ENCODE data around the gene VPS33B.
"Not testable (repeated sequence)": the region's sequence is repeated elsewhere in the genome, so short reads cannot be mapped to it uniquely, and the experiment has no call there.

VPS33B gene

DNA sequence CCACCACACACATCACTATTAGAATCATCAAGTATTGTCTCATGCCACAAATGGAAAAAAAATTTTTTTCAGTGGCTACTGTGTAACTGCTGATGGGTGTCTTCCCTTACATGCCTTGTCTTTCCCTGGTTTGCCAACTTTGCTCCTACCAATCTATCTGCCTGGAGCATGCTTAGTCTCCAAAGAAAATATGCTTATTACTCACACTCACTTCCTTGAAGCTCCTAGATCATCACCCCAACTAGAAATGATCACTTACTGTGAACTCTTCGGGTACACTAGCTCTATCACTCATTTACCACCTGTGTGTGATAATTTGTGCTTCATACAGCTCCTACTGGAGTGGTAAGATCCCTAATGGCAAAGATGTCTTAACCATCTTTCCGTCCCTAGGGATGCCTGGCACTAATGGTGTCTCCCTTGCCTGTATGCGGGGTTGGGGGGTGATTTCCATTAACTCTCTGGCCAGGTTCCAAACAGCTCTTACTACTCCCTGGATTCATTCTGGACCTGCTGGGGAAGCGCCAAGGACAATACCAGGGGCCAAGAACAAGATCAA lies 799 bp downstream of the VPS33B start:
- no peaks in the 10 kb centered on the region for H3K9me3 ChIP-seq (ENCODE audit: insufficient read depth, low read length)
- H2AFZ ChIP-seq (ENCODE audit: low read depth, low read length, severe bottlenecking), result peak overlapping the region; percentile 99
- H3K27ac ChIP-seq (ENCODE audit: low read depth, low read length), result no peak overlapping the region
- H3F3A ChIP-seq (ENCODE audit: insufficient read depth), result peaks cover 2% of the 10 kb centered on the region; the same call in 1 of the 2 replicates
- no peaks in the 10 kb centered on the region for H3K9me2 ChIP-seq (replicated peaks; ENCODE audit: insufficient read depth, low read length)
- H4K20me1 ChIP-seq (ENCODE audit: low read depth, low read length), result no peaks in the 10 kb centered on the region
- H3K9ac ChIP-seq (ENCODE audit: low read length), result peak overlapping the region; percentile 78
- no peaks in the 10 kb centered on the region for H3K27me3 ChIP-seq (ENCODE audit: low read length)
- TF ChIP-seq, protein P1, sequence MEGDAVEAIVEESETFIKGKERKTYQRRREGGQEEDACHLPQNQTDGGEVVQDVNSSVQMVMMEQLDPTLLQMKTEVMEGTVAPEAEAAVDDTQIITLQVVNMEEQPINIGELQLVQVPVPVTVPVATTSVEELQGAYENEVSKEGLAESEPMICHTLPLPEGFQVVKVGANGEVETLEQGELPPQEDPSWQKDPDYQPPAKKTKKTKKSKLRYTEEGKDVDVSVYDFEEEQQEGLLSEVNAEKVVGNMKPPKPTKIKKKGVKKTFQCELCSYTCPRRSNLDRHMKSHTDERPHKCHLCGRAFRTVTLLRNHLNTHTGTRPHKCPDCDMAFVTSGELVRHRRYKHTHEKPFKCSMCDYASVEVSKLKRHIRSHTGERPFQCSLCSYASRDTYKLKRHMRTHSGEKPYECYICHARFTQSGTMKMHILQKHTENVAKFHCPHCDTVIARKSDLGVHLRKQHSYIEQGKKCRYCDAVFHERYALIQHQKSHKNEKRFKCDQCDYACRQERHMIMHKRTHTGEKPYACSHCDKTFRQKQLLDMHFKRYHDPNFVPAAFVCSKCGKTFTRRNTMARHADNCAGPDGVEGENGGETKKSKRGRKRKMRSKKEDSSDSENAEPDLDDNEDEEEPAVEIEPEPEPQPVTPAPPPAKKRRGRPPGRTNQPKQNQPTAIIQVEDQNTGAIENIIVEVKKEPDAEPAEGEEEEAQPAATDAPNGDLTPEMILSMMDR (IDR thresholded peaks at IDR 0.05; ENCODE audit: insufficient read depth, low read length, poor library complexity, severe bottlenecking), result no peak
- TF ChIP-seq EZH2phosphoT487 (conservative IDR thresholded peaks at IDR 0.05; ENCODE audit: low read length), result no peak
- peak overlapping the region; percentile 83 for H3K4me3 ChIP-seq (ENCODE audit: insufficient read depth, low read length, poor library complexity, severe bottlenecking)
- H3K36me3 ChIP-seq (ENCODE audit: low read length), result no peaks in the 10 kb centered on the region
- H3K4me2 ChIP-seq (ENCODE audit: low read depth, low read length, poor library complexity, severe bottlenecking), result peak overlapping the region; percentile 98
- peaks cover 11% of the 10 kb centered on the region; the same call in 1 of the 2 replicates for H3K79me2 ChIP-seq (ENCODE audit: insufficient read depth, low read length)

DNA sequence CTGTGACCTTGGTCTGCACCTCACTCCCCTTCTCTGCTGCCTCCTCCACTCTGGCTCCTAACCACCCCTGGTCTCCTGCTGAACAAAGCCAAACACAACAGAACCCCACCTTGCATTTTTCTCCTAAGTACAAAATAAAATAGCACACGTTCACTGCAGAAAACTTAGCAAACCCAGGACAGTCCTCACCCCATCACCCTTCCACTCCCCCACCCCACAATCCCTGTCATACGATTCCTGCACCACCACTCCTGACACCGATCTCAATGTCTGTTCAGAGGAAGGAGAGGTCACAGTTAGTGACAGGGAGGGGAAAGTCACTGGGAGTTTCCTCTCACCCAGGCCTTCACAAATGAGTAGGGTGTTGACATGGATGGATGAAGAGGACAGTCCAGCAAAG lies 4.2 kb downstream of the VPS33B start:
- no peaks in the 10 kb centered on the region for H3K9me3 ChIP-seq (ENCODE audit: insufficient read depth, low read length)
- H3K4me2 ChIP-seq (ENCODE audit: low read depth, low read length, poor library complexity, severe bottlenecking), result no peak overlapping the region
- no peak overlapping the region for H3K9ac ChIP-seq (ENCODE audit: low read length)
- H3K27ac ChIP-seq (ENCODE audit: low read depth, low read length), result no peak overlapping the region
- H2AFZ ChIP-seq (ENCODE audit: low read depth, low read length, severe bottlenecking), result no peak overlapping the region
- TF ChIP-seq, protein P1 (IDR thresholded peaks at IDR 0.05; ENCODE audit: insufficient read depth, low read length, poor library complexity, severe bottlenecking), result no peak
- TF ChIP-seq EZH2phosphoT487 (conservative IDR thresholded peaks at IDR 0.05; ENCODE audit: low read length), result no peak
- H3K4me3 ChIP-seq (ENCODE audit: insufficient read depth, low read length, poor library complexity, severe bottlenecking), result no peak overlapping the region
- no peaks in the 10 kb centered on the region for H3K36me3 ChIP-seq (ENCODE audit: low read length)
- no peaks in the 10 kb centered on the region for H4K20me1 ChIP-seq (ENCODE audit: low read depth, low read length)
- H3K9me2 ChIP-seq (replicated peaks; ENCODE audit: insufficient read depth, low read length), result no peaks in the 10 kb centered on the region
- H3K79me2 ChIP-seq (ENCODE audit: insufficient read depth, low read length), result peaks cover 11% of the 10 kb centered on the region; the same call in 1 of the 2 replicates
- H3K27me3 ChIP-seq (ENCODE audit: low read length), result no peaks in the 10 kb centered on the region
- H3F3A ChIP-seq (ENCODE audit: insufficient read depth), result peaks cover 2% of the 10 kb centered on the region; the same call in 1 of the 2 replicates

DNA sequence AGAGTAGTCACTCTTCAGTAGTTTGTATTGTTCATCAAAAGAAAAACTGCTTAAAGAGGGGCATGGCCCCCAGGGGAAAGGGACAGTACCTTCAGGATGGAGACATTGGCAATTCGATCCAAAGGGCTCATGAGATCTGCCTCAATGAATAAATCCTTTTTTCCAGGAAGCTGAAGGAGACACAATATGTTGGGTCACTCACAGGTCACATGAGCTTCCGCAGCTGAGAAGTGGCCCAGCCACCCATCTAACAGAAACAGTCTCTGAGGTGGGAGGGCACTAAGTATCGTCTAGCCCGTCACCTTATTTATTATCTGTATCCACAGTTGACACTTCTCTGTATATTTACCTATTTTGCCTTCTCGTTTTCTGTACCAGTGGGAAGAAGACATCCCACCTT lies 4.7 kb downstream of the VPS33B start:
- Histone ChIP-seq H3K4me3 (ENCODE audit: insufficient read depth, low read length, poor library complexity, severe bottlenecking) (no peak overlapping the region), H4K20me1 (ENCODE audit: low read depth, low read length) (no peaks in the 10 kb centered on the region), H3K9me2 (replicated peaks; ENCODE audit: insufficient read depth, low read length) (no peaks in the 10 kb centered on the region), H2AFZ (ENCODE audit: low read depth, low read length, severe bottlenecking) (no peak overlapping the region), H3K27me3 (ENCODE audit: low read length) (no peaks in the 10 kb centered on the region), H3F3A (ENCODE audit: insufficient read depth) (peaks cover 2% of the 10 kb centered on the region; the same call in 1 of the 2 replicates), H3K79me2 (ENCODE audit: insufficient read depth, low read length) (peaks cover 11% of the 10 kb centered on the region; the same call in 1 of the 2 replicates), H3K4me2 (ENCODE audit: low read depth, low read length, poor library complexity, severe bottlenecking) (no peak overlapping the region), H3K27ac (ENCODE audit: low read depth, low read length) (no peak overlapping the region), H3K9me3 (ENCODE audit: insufficient read depth, low read length) (no peaks in the 10 kb centered on the region), H3K9ac (ENCODE audit: low read length) (no peak overlapping the region), H3K36me3 (ENCODE audit: low read length) (no peaks in the 10 kb centered on the region)
- no peak for TF ChIP-seq EZH2phosphoT487 (conservative IDR thresholded peaks at IDR 0.05; ENCODE audit: low read length)
- TF ChIP-seq, protein P1 (IDR thresholded peaks at IDR 0.05; ENCODE audit: insufficient read depth, low read length, poor library complexity, severe bottlenecking), result no peak

DNA sequence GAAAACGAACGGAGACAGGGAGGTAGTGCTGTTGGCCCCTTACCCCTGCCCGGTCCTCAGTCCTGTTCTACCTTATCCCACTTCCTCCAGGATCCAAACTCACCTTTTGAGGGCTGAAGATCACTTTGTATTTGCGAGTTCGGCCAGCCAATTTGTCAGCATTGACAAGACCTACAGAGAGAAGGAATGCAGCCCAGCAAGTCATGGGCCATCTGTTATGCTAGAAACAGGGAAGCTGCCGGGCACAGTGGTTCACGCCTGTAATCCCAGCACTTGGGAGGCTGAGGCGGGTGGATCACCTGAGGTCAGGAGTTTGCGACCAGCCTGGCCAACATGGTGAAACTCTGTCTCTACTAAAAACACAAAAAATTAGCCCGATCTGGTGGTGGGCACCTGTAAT lies 8.7 kb downstream of the VPS33B start:
- H3K4me2 ChIP-seq (ENCODE audit: low read depth, low read length, poor library complexity, severe bottlenecking); H3K9ac ChIP-seq (ENCODE audit: low read length); H4K20me1 ChIP-seq (ENCODE audit: low read depth, low read length); H3K27me3 ChIP-seq (ENCODE audit: low read length); H3K79me2 ChIP-seq (ENCODE audit: insufficient read depth, low read length); H2AFZ ChIP-seq (ENCODE audit: low read depth, low read length, severe bottlenecking); H3K27ac ChIP-seq (ENCODE audit: low read depth, low read length); H3K9me3 ChIP-seq (ENCODE audit: insufficient read depth, low read length); H3K36me3 ChIP-seq (ENCODE audit: low read length); H3K4me3 ChIP-seq (ENCODE audit: insufficient read depth, low read length, poor library complexity, severe bottlenecking); H3F3A ChIP-seq (ENCODE audit: insufficient read depth); H3K9me2 ChIP-seq (replicated peaks; ENCODE audit: insufficient read depth, low read length): not testable (repeated sequence)

Measured in SU-DHL-6 (cell line).